GM06990 (cell line): Measurements from ENCODE around the gene COL5A3.

Source experiments
- DNase-seq: peaks from one replicate; pipeline ENCODE4 v3.0.0-alpha.2; 2011; ENCODE audit not compliant: insufficient read length; ENCODE audit errors: extremely low read depth
- H3K27me3 ChIP-seq: replicated peaks from 2 replicates; pipeline ENCODE4 v1.6.0; 2011; ENCODE audit warnings: low read length; ENCODE audit not compliant: control insufficient read depth, insufficient read depth
- H3K36me3 ChIP-seq: 2 replicates; pipeline ENCODE4 v1.5.1; 2011; ENCODE audit warnings: low read length; ENCODE audit not compliant: control insufficient read depth, insufficient read depth
- H3K4me3 ChIP-seq: replicated peaks from 2 replicates; pipeline ENCODE4 v1.5.1; 2011; ENCODE audit warnings: low read depth, mild to moderate bottlenecking, control low read depth, low read length
- CTCF ChIP-seq: IDR thresholded peaks from 2 replicates; pipeline ENCODE4 v1.5.1; 2011; ENCODE audit warnings: low read length, control low read depth, mild to moderate bottlenecking, inconsistent platforms; ENCODE audit not compliant: insufficient read depth, poor library complexity, severe bottlenecking

The COL5A3 gene

GRCh38 chr19:9912551-9913236 is 97.6 kb downstream of the COL5A3 start:
- no peaks in the 10 kb centered on the region for H3K36me3 ChIP-seq
- no peak for TF ChIP-seq CTCF
- no peak for DNase-seq
- H3K4me3 ChIP-seq: no peak overlapping the region
- H3K27me3 ChIP-seq: no peaks in the 10 kb centered on the region; the same call in none of the 2 replicates

- no peak for DNase-seq
- TF ChIP-seq CTCF: no peak
- H3K4me3 ChIP-seq: no peak overlapping the region
- H3K36me3 ChIP-seq: no peaks in the 10 kb centered on the region
- no peaks in the 10 kb centered on the region; the same call in none of the 2 replicates for H3K27me3 ChIP-seq
Observed at GRCh38 chr19:9911524-9912185, 98.6 kb downstream of the COL5A3 start.

DNA sequence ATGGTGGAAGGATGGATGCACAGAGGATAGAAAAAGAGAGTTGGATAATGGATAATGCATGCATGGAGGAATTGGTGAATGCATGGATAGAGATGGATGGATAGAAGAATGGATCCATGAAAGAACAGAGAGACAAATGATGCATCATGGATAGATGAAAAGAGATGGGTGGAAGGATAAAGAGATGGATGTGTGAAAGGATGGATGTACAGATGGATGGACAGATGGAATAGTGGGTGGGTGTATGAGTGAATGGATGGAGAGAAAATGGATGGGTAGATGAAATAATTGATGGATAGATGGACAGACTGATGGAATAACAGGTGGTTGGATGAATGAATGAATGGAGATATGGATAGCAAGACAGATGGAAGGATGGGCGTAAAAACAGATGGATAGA is 99.7 kb downstream of the COL5A3 start:
- Histone ChIP-seq H3K36me3 (no peaks in the 10 kb centered on the region), H3K27me3 (no peaks in the 10 kb centered on the region; the same call in none of the 2 replicates), H3K4me3 (no peak overlapping the region)
- no peak for DNase-seq
- TF ChIP-seq CTCF: no peak
